HepG2 (cell line): ENCODE data around the gene LY6G5B. TPM values are rescaled to one million over a fixed set of nuclear protein-coding genes. Genes with fewer than 3 reads are reported as not detected.

Experiments used
- ATF7-NPFF ChIP-seq: sonication (generic); formaldehyde crosslinking; IDR thresholded peaks from 2 replicates; pipeline ENCODE4 v1.8.1; 2023; ENCODE audit warnings: mild to moderate bottlenecking, low read depth, missing genetic modification reagents, moderate library complexity
- CC2D1A ChIP-seq: sonication (generic); formaldehyde crosslinking; IDR thresholded peaks from 2 replicates; pipeline ENCODE4 v1.8.1; 2023; ENCODE audit warnings: mild to moderate bottlenecking, missing genetic modification reagents
- CCAR2 ChIP-seq: fragments of 200-400 bp; formaldehyde crosslinking; optimal IDR thresholded peaks from 2 replicates; pipeline ENCODE3; 2018; ENCODE audit warnings: low read depth, mild to moderate bottlenecking, low read length, moderate library complexity
- ISX ChIP-seq: sonication (generic); formaldehyde crosslinking; conservative IDR thresholded peaks from 2 replicates; pipeline ENCODE4 v1.5.0; 2020; ENCODE audit warnings: missing genetic modification reagents
- JUND ChIP-seq: sonication (generic); formaldehyde crosslinking; IDR thresholded peaks from 2 replicates; pipeline ENCODE4 v1.8.0; 2022; ENCODE audit warnings: mild to moderate bottlenecking, missing genetic modification reagents
- KDM2A ChIP-seq: sonication (generic); formaldehyde crosslinking; IDR thresholded peaks from 2 replicates; pipeline ENCODE4 v1.4.0; 2020; ENCODE audit warnings: low read depth, missing genetic modification reagents, borderline replicate concordance
- LRRFIP1 ChIP-seq: sonication (generic); formaldehyde crosslinking; conservative IDR thresholded peaks from 2 replicates; pipeline ENCODE4 v1.4.0; 2020; ENCODE audit warnings: missing genetic modification reagents
- MBNL3 ChIP-seq: fragments of 250-450 bp; sonication (Bioruptor Pico); conservative IDR thresholded peaks from 2 replicates; pipeline ENCODE4 v1.8.0; 2022; ENCODE audit warnings: mild to moderate bottlenecking, inconsistent platforms
- NFATC3 ChIP-seq: sonication (generic); formaldehyde crosslinking; IDR thresholded peaks from 2 replicates; pipeline ENCODE4 v1.5.1; 2020; ENCODE audit warnings: mild to moderate bottlenecking, missing genetic modification reagents
- NFRKB ChIP-seq: fragments of 450-650 bp; IDR thresholded peaks from 2 replicates; pipeline ENCODE4 v1.6.1; 2017
- NFYB ChIP-seq: sonication (generic); formaldehyde crosslinking; IDR thresholded peaks from 2 replicates; pipeline ENCODE4 v1.4.0; 2020; ENCODE audit warnings: missing genetic modification reagents
- ONECUT2 ChIP-seq: sonication (generic); formaldehyde crosslinking; IDR thresholded peaks from 2 replicates; pipeline ENCODE4 v1.4.0; 2020; ENCODE audit warnings: missing genetic modification reagents
- REL ChIP-seq: sonication (generic); formaldehyde crosslinking; conservative IDR thresholded peaks from 2 replicates; pipeline ENCODE4 v1.8.0; 2022; ENCODE audit warnings: mild to moderate bottlenecking, missing genetic modification reagents, moderate library complexity
- SCMH1 ChIP-seq: sonication (generic); formaldehyde crosslinking; IDR thresholded peaks from 2 replicates; pipeline ENCODE4 v1.9.0; 2021; ENCODE audit warnings: missing genetic modification reagents, mild to moderate bottlenecking, borderline replicate concordance
- SIN3A ChIP-seq: IDR thresholded peaks from 2 replicates; pipeline ENCODE4 v1.6.1; 2011; ENCODE audit warnings: low read depth, mild to moderate bottlenecking, control low read depth, low read length, borderline replicate concordance
- SIX4 ChIP-seq: sonication (generic); formaldehyde crosslinking; IDR thresholded peaks from 2 replicates; pipeline ENCODE4 v1.4.0; 2020; ENCODE audit warnings: missing genetic modification reagents
- SMAD1 ChIP-seq: sonication (generic); formaldehyde crosslinking; IDR thresholded peaks from 2 replicates; pipeline ENCODE4 v1.4.0; 2020; ENCODE audit warnings: missing genetic modification reagents, low read depth, mild to moderate bottlenecking, borderline replicate concordance
- SNAI1 ChIP-seq: sonication (generic); formaldehyde crosslinking; IDR thresholded peaks from 2 replicates; pipeline ENCODE4 v1.5.0; 2020; ENCODE audit warnings: mild to moderate bottlenecking, missing genetic modification reagents, borderline replicate concordance
- SP140L ChIP-seq: sonication (generic); formaldehyde crosslinking; IDR thresholded peaks from 2 replicates; pipeline ENCODE4 v1.4.0; 2020; ENCODE audit warnings: missing genetic modification reagents, borderline replicate concordance
- U2AF2 ChIP-seq: fragments of 200-400 bp; formaldehyde crosslinking; IDR thresholded peaks from 2 replicates; pipeline ENCODE4 v1.6.1; 2017; ENCODE audit warnings: low read depth, mild to moderate bottlenecking, low read length
- ZKSCAN5 ChIP-seq: sonication (generic); formaldehyde crosslinking; IDR thresholded peaks from 2 replicates; pipeline ENCODE4 v1.5.1; 2020; ENCODE audit warnings: mild to moderate bottlenecking, missing genetic modification reagents
- ZNF260 ChIP-seq: sonication (generic); formaldehyde crosslinking; IDR thresholded peaks from 2 replicates; pipeline ENCODE4 v1.4.0; 2020; ENCODE audit warnings: missing genetic modification reagents, low read depth, mild to moderate bottlenecking, borderline replicate concordance
- ZNF329 ChIP-seq: sonication (generic); formaldehyde crosslinking; IDR thresholded peaks from 2 replicates; pipeline ENCODE4 v1.9.0; 2021; ENCODE audit warnings: low read depth, mild to moderate bottlenecking, missing genetic modification reagents
- ZNF543 ChIP-seq: sonication (generic); formaldehyde crosslinking; IDR thresholded peaks from 2 replicates; pipeline ENCODE4 v1.4.0; 2020; ENCODE audit warnings: mild to moderate bottlenecking, missing genetic modification reagents
- ZNF569 ChIP-seq: sonication (generic); formaldehyde crosslinking; IDR thresholded peaks from 2 replicates; pipeline ENCODE4 v1.5.0; 2020; ENCODE audit warnings: mild to moderate bottlenecking, missing genetic modification reagents, moderate library complexity, borderline replicate concordance
- ZNF598 ChIP-seq: sonication (generic); formaldehyde crosslinking; IDR thresholded peaks from 2 replicates; pipeline ENCODE4 v1.5.1; 2020; ENCODE audit warnings: mild to moderate bottlenecking, missing genetic modification reagents, borderline replicate concordance
- ZNF619 ChIP-seq: sonication (generic); formaldehyde crosslinking; IDR thresholded peaks from 2 replicates; pipeline ENCODE4 v1.4.0; 2020; ENCODE audit warnings: mild to moderate bottlenecking, missing genetic modification reagents
- ZNF644 ChIP-seq: IDR thresholded peaks from 2 replicates; pipeline ENCODE4 v1.6.1; 2016; ENCODE audit warnings: low read depth
- ZNF7 ChIP-seq: IDR thresholded peaks from 2 replicates; pipeline ENCODE4 v1.6.1; 2016; ENCODE audit warnings: missing biosample characterization, missing genetic modification reagents
- ZNF720 ChIP-seq: sonication (generic); formaldehyde crosslinking; IDR thresholded peaks from 2 replicates; pipeline ENCODE4 v1.4.0; 2020; ENCODE audit warnings: missing genetic modification reagents
- ZNF746 ChIP-seq: sonication (generic); formaldehyde crosslinking; IDR thresholded peaks from 2 replicates; pipeline ENCODE4 v1.8.0; 2022; ENCODE audit warnings: mild to moderate bottlenecking, missing genetic modification reagents
- ZNF878 ChIP-seq: sonication (generic); formaldehyde crosslinking; IDR thresholded peaks from 2 replicates; pipeline ENCODE4 v1.8.1; 2023; ENCODE audit warnings: mild to moderate bottlenecking, missing genetic modification reagents, moderate library complexity
- polyA plus RNA-seq, 8 experiments: library from polyadenylated mRNA; depleted of rRNA in 3 of 8; stranded (reverse) in 7 of 8; unstranded in 1 of 8; fragments of >200 nt; fragmentation: Illumina TruSeq in 4 of 8; extraction: Trizol in 4 of 8; gene quantifications; 2 replicates each; pipeline versions ENCODE4 v1.2.1 to v1.2.3, GENCODE V29; 2011 to 2016; ENCODE audit warnings: low read depth in 4 of 8, missing spikeins in 1 of 8, mixed read lengths in 1 of 8; ENCODE audit not compliant: insufficient read depth in 1 of 8
- total RNA-seq, 5 experiments: library from RNA; depleted of rRNA; stranded (reverse); fragments of >200 nt; fragmentation: Illumina TruSeq; extraction: Trizol; gene quantifications; 2 replicates each; pipeline ENCODE4 v1.2.3, GENCODE V29; 2016; ENCODE audit warnings: low read depth in 1 of 5

Gene LY6G5B
- total and polyA plus RNA-seq, 2 of the 13 experiments (the other 11 are each of a cell fraction or from before 2014, with no cell fraction given) = 7.8 to 15.7 TPM

GRCh38 chr6:31664790-31665500, 4.8 kb upstream of the LY6G5B start, which contains the start of gene GPANK1 (continued):
- TF ChIP-seq CC2D1A = peak; percentile 82; the same call in 1 of the 2 replicates
- TF ChIP-seq NFATC3 (CRISPR knock-in tag) = no peak; the same call in 1 of the 2 replicates
- TF ChIP-seq JUND (CRISPR knock-in tag) = no peak
- TF ChIP-seq ZNF260 = no peak
- TF ChIP-seq SCMH1 (CRISPR knock-in tag) = no peak
- TF ChIP-seq ZNF644 = no peak
- peak; percentile 81 for TF ChIP-seq SIN3A
- no peak for TF ChIP-seq U2AF2
- peak; percentile 34 for TF ChIP-seq CCAR2
- TF ChIP-seq SMAD1 (CRISPR knock-in tag) = no peak
- peak; percentile 35; the same call in 1 of the 2 replicates for TF ChIP-seq ZNF7 (CRISPR knock-in tag)
- no peak for TF ChIP-seq ZNF720 (CRISPR knock-in tag)
- TF ChIP-seq ZNF619 (CRISPR knock-in tag) = no peak
- TF ChIP-seq MBNL3 (CRISPR knock-in tag) = no peak
- TF ChIP-seq REL (CRISPR knock-in tag) = no peak
- peak; percentile 72 for TF ChIP-seq ZNF598 (CRISPR knock-in tag)
- TF ChIP-seq SIX4 (CRISPR knock-in tag) = no peak
- TF ChIP-seq ZKSCAN5 (CRISPR knock-in tag) = no peak; the same call in 1 of the 2 replicates
- no peak; the same call in 1 of the 2 replicates for TF ChIP-seq ZNF329 (CRISPR knock-in tag)
- peak; percentile 76 for TF ChIP-seq KDM2A (CRISPR knock-in tag)
- TF ChIP-seq ZNF746 = no peak
- no peak for TF ChIP-seq ZNF543 (CRISPR knock-in tag)
- no peak for TF ChIP-seq LRRFIP1 (CRISPR knock-in tag)
- TF ChIP-seq NFRKB = no peak
- TF ChIP-seq ZNF569 (CRISPR knock-in tag) = peak; percentile 94; the same call in 1 of the 2 replicates
- TF ChIP-seq SP140L = no peak
- no peak for TF ChIP-seq ISX (CRISPR knock-in tag)
- TF ChIP-seq ZNF878 (CRISPR knock-in tag) = peak; percentile 88; the same call in 1 of the 2 replicates
- no peak; the same call in 1 of the 2 replicates for TF ChIP-seq SNAI1 (CRISPR knock-in tag)
- peak; percentile 84; the same call in 1 of the 2 replicates for TF ChIP-seq ATF7-NPFF (CRISPR knock-in tag)
- TF ChIP-seq ONECUT2 (CRISPR knock-in tag) = 0 out of 2 replicates have a peak, but pooled peaks have one; percentile 36
- TF ChIP-seq NFYB (CRISPR knock-in tag) = peak; percentile 31; the same call in 1 of the 2 replicates
